Lower leg skin (tissue), 3 donors: ENCODE data around the gene AGMO.

ENCODE experiments used
- POLR2A ChIP-seq, 2 donors: fragments of 450-650 bp; IDR thresholded peaks; one replicate each; pipeline ENCODE4 v1.6.1; 2016 to 2017; ENCODE audit warnings: antibody characterized with exemption in 2 of 2, mild to moderate bottlenecking in 1 of 2, moderate library complexity in 1 of 2
- TF ChIP-seq, protein P1 (sequence below), 3 donors: fragments of 450-650 bp; IDR thresholded peaks; one replicate each; pipeline ENCODE4 v1.5.1; 2016; ENCODE audit warnings: antibody characterized with exemption in 3 of 3, mild to moderate bottlenecking in 3 of 3, moderate library complexity in 2 of 3

DNA sequence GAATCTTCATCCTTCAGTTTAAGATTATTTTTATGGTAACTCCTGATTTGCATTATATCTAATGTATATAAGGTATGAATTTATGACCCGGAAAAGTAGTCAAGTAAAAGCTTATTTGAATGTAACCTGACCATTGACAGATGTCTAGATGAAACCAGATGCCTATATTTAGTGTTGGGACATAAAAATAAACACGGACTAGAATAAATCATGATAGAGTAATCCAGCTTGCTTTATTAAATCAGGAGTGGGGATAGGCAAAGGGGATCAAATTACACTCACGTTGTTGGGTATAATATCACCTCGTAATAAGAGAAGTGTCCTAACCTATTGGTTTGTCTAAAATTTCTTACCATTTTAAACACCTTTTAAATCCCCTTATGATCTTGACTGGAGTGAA, 244.6 kb downstream of the AGMO start:
- no peak for TF ChIP-seq POLR2A (IDR thresholded peaks at IDR 0.05)
- TF ChIP-seq, protein P1, sequence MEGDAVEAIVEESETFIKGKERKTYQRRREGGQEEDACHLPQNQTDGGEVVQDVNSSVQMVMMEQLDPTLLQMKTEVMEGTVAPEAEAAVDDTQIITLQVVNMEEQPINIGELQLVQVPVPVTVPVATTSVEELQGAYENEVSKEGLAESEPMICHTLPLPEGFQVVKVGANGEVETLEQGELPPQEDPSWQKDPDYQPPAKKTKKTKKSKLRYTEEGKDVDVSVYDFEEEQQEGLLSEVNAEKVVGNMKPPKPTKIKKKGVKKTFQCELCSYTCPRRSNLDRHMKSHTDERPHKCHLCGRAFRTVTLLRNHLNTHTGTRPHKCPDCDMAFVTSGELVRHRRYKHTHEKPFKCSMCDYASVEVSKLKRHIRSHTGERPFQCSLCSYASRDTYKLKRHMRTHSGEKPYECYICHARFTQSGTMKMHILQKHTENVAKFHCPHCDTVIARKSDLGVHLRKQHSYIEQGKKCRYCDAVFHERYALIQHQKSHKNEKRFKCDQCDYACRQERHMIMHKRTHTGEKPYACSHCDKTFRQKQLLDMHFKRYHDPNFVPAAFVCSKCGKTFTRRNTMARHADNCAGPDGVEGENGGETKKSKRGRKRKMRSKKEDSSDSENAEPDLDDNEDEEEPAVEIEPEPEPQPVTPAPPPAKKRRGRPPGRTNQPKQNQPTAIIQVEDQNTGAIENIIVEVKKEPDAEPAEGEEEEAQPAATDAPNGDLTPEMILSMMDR (IDR thresholded peaks at IDR 0.05): no peak
